ENCODE results near the gene CCDC117. TPM values are rescaled to one million over a fixed set of nuclear protein-coding genes. Genes with fewer than 3 reads are reported as not detected.
"Not testable (repeated sequence)": the region's sequence is repeated elsewhere in the genome, so short reads cannot be mapped to it uniquely, and the experiment has no call there.

The CCDC117 gene
- polyA plus RNA-seq, 1 donor (not counting 4 experiments of a cell fraction or from before 2014, with no cell fraction given) = 8.8 TPM

DNA sequence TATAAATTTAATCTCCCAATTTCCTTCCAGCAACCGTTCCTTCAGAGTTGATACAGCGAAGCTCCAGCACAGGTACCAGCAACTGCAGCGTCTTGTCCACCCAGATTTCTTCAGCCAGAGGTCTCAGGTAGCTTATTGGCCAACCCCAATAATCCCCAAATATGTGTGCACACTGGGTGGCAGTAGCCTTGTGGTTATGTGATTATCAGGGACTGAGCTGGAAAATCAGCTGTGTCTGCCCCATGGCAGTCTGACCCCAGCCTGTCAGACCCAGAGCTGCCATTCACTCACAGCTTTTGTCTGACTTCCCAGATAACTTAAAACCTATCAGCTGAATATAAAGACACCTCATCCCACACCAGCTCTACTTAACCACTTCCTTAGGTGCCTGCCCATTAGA, 28.6 kb upstream of the CCDC117 start:
- no peak overlapping the region for H3K9ac ChIP-seq (ENCODE audit: control insufficient read depth, extremely low read depth, insufficient read depth, low read length)
- H3K4me3 ChIP-seq (ENCODE audit: control insufficient read depth in 2 of 3, extremely low read depth in 1 of 3, insufficient read depth in 2 of 3, low read depth in 1 of 3, low read length in 3 of 3) = no peak overlapping the region
- H3K79me2 ChIP-seq (ENCODE audit: control insufficient read depth, insufficient read depth, low read length) = peaks cover 12% of the 10 kb centered on the region
- peaks cover 3% of the 10 kb centered on the region for H3K4me1 ChIP-seq (ENCODE audit: control insufficient read depth, extremely low read depth, insufficient read depth, low read length)
- DNase-seq (ENCODE audit: low read depth, low spot score) (no peak), FAIRE-seq (no peak)
- H3K9me3 ChIP-seq (ENCODE audit: control insufficient read depth, low read depth, low read length) = no peaks in the 10 kb centered on the region
- no peak for TF ChIP-seq EZH2 (IDR thresholded peaks at IDR 0.05; ENCODE audit: low read length)
- TF ChIP-seq, protein P1, sequence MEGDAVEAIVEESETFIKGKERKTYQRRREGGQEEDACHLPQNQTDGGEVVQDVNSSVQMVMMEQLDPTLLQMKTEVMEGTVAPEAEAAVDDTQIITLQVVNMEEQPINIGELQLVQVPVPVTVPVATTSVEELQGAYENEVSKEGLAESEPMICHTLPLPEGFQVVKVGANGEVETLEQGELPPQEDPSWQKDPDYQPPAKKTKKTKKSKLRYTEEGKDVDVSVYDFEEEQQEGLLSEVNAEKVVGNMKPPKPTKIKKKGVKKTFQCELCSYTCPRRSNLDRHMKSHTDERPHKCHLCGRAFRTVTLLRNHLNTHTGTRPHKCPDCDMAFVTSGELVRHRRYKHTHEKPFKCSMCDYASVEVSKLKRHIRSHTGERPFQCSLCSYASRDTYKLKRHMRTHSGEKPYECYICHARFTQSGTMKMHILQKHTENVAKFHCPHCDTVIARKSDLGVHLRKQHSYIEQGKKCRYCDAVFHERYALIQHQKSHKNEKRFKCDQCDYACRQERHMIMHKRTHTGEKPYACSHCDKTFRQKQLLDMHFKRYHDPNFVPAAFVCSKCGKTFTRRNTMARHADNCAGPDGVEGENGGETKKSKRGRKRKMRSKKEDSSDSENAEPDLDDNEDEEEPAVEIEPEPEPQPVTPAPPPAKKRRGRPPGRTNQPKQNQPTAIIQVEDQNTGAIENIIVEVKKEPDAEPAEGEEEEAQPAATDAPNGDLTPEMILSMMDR (optimal IDR thresholded peaks at IDR 0.05 in 1 of 3, IDR thresholded peaks at IDR 0.05 in 1 of 3, conservative IDR thresholded peaks at IDR 0.05 in 1 of 3; ENCODE audit: extremely low read depth in 1 of 3, insufficient read depth in 2 of 3, low read length in 3 of 3) = no peak
- peaks cover 10 to 15% of the 10 kb centered on the region in 2 experiments for H3K36me3 ChIP-seq (ENCODE audit: control insufficient read depth in 2 of 2, extremely low read depth in 1 of 2, insufficient read depth in 2 of 2, low read length in 2 of 2)
- H2AFZ ChIP-seq (ENCODE audit: control insufficient read depth, low read length) = no peak overlapping the region
- no peaks in the 10 kb centered on the region for H4K20me1 ChIP-seq (ENCODE audit: control insufficient read depth, extremely low read depth, insufficient read depth, low read length)
- no peaks in the 10 kb centered on the region for H3K27me3 ChIP-seq (ENCODE audit: control insufficient read depth, extremely low read depth, insufficient read depth, low read length)
- H3K27ac ChIP-seq (ENCODE audit: control insufficient read depth, insufficient read depth, low read length) = no peak overlapping the region
- H3K4me2 ChIP-seq (ENCODE audit: control insufficient read depth, extremely low read depth, insufficient read depth, low read depth, low read length) = no peak overlapping the region
- no peaks in the 10 kb centered on the region for H3K9me1 ChIP-seq (ENCODE audit: control insufficient read depth, extremely low read depth, insufficient read depth, low read length)
- dilution Hi-C loops (cut with MboI; ENCODE audit: extremely low pct_ligation_motif_present, low sequenced_read_pairs) = no loop called here

DNA sequence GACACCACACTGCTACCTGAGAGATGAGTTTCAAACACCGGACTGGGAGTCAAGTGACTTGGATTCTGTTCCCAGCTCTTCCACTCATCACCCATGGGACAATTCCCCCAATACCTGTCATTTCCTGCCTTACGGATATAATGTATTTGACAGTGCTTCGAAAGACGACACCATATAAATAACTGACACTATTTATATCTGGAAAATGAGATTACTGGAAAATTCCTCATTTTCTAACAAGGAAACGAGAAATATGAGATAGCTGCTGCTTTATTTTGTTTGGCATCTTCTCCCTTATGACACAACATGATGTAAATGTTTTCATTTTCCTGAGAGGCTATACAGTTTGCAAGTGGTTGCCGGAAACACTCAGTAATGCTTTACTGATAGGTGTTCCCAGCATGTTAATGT, 22.0 kb upstream of the CCDC117 start:
- Histone ChIP-seq H3K4me2 (ENCODE audit: control insufficient read depth, extremely low read depth, insufficient read depth, low read depth, low read length) (no peak overlapping the region), H3K9me1 (ENCODE audit: control insufficient read depth, extremely low read depth, insufficient read depth, low read length) (no peaks in the 10 kb centered on the region), H3K9me3 (ENCODE audit: control insufficient read depth, low read depth, low read length) (no peaks in the 10 kb centered on the region), H3K9ac (ENCODE audit: control insufficient read depth, extremely low read depth, insufficient read depth, low read length) (no peak overlapping the region), H3K4me1 (ENCODE audit: control insufficient read depth, extremely low read depth, insufficient read depth, low read length) (no peaks in the 10 kb centered on the region), H3K4me3 (ENCODE audit: control insufficient read depth in 2 of 3, extremely low read depth in 1 of 3, insufficient read depth in 2 of 3, low read depth in 1 of 3, low read length in 3 of 3) (no peak overlapping the region), H4K20me1 (ENCODE audit: control insufficient read depth, extremely low read depth, insufficient read depth, low read length) (no peaks in the 10 kb centered on the region), H3K36me3 (ENCODE audit: control insufficient read depth in 2 of 2, extremely low read depth in 1 of 2, insufficient read depth in 2 of 2, low read length in 2 of 2) (peaks cover 5 to 16% of the 10 kb centered on the region in 2 experiments), H3K79me2 (ENCODE audit: control insufficient read depth, insufficient read depth, low read length) (no peaks in the 10 kb centered on the region), H2AFZ (ENCODE audit: control insufficient read depth, low read length) (no peak overlapping the region), H3K27ac (ENCODE audit: control insufficient read depth, insufficient read depth, low read length) (no peak overlapping the region), H3K27me3 (ENCODE audit: control insufficient read depth, extremely low read depth, insufficient read depth, low read length) (no peaks in the 10 kb centered on the region)
- no peak for DNase-seq (ENCODE audit: low read depth, low spot score)
- FAIRE-seq = no peak
- TF ChIP-seq EZH2 (IDR thresholded peaks at IDR 0.05; ENCODE audit: low read length) = no peak
- TF ChIP-seq, protein P1 (optimal IDR thresholded peaks at IDR 0.05 in 1 of 3, IDR thresholded peaks at IDR 0.05 in 1 of 3, conservative IDR thresholded peaks at IDR 0.05 in 1 of 3; ENCODE audit: extremely low read depth in 1 of 3, insufficient read depth in 2 of 3, low read length in 3 of 3) = no peak
- dilution Hi-C loops (cut with MboI; ENCODE audit: extremely low pct_ligation_motif_present, low sequenced_read_pairs) = no loop called here

DNA sequence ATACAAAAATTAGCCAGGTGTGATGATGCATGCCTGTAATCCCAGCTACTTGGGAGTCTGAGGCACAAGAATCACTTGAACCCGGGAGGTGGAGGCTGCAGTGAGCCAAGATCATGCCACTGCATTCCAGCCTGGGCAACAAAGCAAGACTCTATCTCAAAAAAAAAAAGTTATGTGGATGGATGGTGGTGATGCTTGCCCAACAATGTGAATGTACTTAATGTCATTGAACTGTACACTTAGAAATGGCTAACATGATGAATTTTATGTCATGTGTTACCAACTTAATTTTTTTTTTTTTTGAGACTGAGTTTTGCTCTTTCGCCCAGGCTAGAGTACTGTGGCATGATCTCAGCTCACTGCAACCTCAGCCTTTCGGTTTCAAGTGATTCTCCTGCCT, 18.0 kb upstream of the CCDC117 start:
- H3K9ac ChIP-seq (ENCODE audit: control insufficient read depth, extremely low read depth, insufficient read depth, low read length); H4K20me1 ChIP-seq (ENCODE audit: control insufficient read depth, extremely low read depth, insufficient read depth, low read length); H3K4me2 ChIP-seq (ENCODE audit: control insufficient read depth, extremely low read depth, insufficient read depth, low read depth, low read length); DNase-seq (ENCODE audit: low read depth, low spot score); H3K27me3 ChIP-seq (ENCODE audit: control insufficient read depth, extremely low read depth, insufficient read depth, low read length); H3K4me3 ChIP-seq (ENCODE audit: control insufficient read depth in 2 of 3, extremely low read depth in 1 of 3, insufficient read depth in 2 of 3, low read depth in 1 of 3, low read length in 3 of 3); H3K36me3 ChIP-seq (ENCODE audit: control insufficient read depth in 2 of 2, extremely low read depth in 1 of 2, insufficient read depth in 2 of 2, low read length in 2 of 2); H2AFZ ChIP-seq (ENCODE audit: control insufficient read depth, low read length); H3K27ac ChIP-seq (ENCODE audit: control insufficient read depth, insufficient read depth, low read length); dilution Hi-C loops (cut with MboI; ENCODE audit: extremely low pct_ligation_motif_present, low sequenced_read_pairs); H3K79me2 ChIP-seq (ENCODE audit: control insufficient read depth, insufficient read depth, low read length); H3K9me1 ChIP-seq (ENCODE audit: control insufficient read depth, extremely low read depth, insufficient read depth, low read length); FAIRE-seq; H3K4me1 ChIP-seq (ENCODE audit: control insufficient read depth, extremely low read depth, insufficient read depth, low read length); H3K9me3 ChIP-seq (ENCODE audit: control insufficient read depth, low read depth, low read length): not testable (repeated sequence)

Data from keratinocyte (primary cell).